ENCODE results near the gene LCE1E.

LCE1E gene

GRCh38 chr1:152817309-152817708 is 31.3 kb downstream of the LCE1E start:
- H3K9me3 ChIP-seq (ENCODE audit: insufficient read depth, low read length) = no peaks in the 10 kb centered on the region

DNA sequence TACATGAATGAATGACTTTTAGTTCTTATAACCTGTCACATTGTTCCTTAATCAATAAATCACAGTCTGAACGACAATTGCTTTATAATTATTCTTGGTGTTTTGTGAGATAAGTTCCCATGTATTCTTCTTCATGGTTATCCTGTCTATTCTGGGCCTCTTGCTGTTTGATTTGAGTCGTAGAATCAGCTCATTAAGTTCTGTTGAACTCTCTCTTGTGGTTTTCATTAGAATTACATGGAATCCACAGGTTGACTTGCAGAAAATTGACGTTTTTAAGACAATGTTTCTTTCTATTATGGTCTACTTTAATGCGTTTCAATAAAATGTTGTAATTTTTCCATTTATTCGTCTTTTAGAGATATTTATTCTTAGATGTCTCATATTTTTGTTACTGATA is 37.2 kb downstream of the LCE1E start:
- TF ChIP-seq, protein P1, sequence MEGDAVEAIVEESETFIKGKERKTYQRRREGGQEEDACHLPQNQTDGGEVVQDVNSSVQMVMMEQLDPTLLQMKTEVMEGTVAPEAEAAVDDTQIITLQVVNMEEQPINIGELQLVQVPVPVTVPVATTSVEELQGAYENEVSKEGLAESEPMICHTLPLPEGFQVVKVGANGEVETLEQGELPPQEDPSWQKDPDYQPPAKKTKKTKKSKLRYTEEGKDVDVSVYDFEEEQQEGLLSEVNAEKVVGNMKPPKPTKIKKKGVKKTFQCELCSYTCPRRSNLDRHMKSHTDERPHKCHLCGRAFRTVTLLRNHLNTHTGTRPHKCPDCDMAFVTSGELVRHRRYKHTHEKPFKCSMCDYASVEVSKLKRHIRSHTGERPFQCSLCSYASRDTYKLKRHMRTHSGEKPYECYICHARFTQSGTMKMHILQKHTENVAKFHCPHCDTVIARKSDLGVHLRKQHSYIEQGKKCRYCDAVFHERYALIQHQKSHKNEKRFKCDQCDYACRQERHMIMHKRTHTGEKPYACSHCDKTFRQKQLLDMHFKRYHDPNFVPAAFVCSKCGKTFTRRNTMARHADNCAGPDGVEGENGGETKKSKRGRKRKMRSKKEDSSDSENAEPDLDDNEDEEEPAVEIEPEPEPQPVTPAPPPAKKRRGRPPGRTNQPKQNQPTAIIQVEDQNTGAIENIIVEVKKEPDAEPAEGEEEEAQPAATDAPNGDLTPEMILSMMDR (IDR thresholded peaks at IDR 0.05; ENCODE audit: low read depth, low read length) = no peak
- TF ChIP-seq EZH2phosphoT487 (IDR thresholded peaks at IDR 0.05; ENCODE audit: low read depth) = no peak
- H3K9me3 ChIP-seq (ENCODE audit: insufficient read depth, low read length) = no peaks in the 10 kb centered on the region
- H4K20me1 ChIP-seq (ENCODE audit: insufficient read depth, low read length) = no peaks in the 10 kb centered on the region
- no peaks in the 10 kb centered on the region for H3K79me2 ChIP-seq (ENCODE audit: low read length)
- no peak overlapping the region for H3K4me3 ChIP-seq (ENCODE audit: low read length)
- H3K27me3 ChIP-seq (ENCODE audit: low read depth, low read length) = peaks cover 51% of the 10 kb centered on the region
- H3K9ac ChIP-seq (ENCODE audit: low read length) = no peak overlapping the region
- no peak overlapping the region for H2AFZ ChIP-seq (ENCODE audit: low read depth, low read length)
- H3K4me1 ChIP-seq (ENCODE audit: low read length) = peaks cover 7% of the 10 kb centered on the region
- H3K36me3 ChIP-seq (replicated peaks; ENCODE audit: low read depth, low read length) = no peaks in the 10 kb centered on the region
- H3K4me2 ChIP-seq (ENCODE audit: low read length) = no peak overlapping the region
- no peak overlapping the region for H3K27ac ChIP-seq (ENCODE audit: low read length)

More at GRCh38 chr1:152817309-152817708, 31.3 kb downstream of the LCE1E start:
- H2AFZ ChIP-seq (ENCODE audit: low read depth, low read length) = no peak overlapping the region
- no peaks in the 10 kb centered on the region for H3K79me2 ChIP-seq (ENCODE audit: low read length)
- H3K27ac ChIP-seq (ENCODE audit: low read length) = no peak overlapping the region
- H3K4me2 ChIP-seq (ENCODE audit: low read length) = no peak overlapping the region
- H3K4me3 ChIP-seq (ENCODE audit: low read length) = no peak overlapping the region
- H3K4me1 ChIP-seq (ENCODE audit: low read length) = peaks cover 7% of the 10 kb centered on the region
- TF ChIP-seq, protein P1 (IDR thresholded peaks at IDR 0.05; ENCODE audit: low read depth, low read length) = no peak
- TF ChIP-seq EZH2phosphoT487 (IDR thresholded peaks at IDR 0.05; ENCODE audit: low read depth) = no peak
- peaks cover 25% of the 10 kb centered on the region for H3K27me3 ChIP-seq (ENCODE audit: low read depth, low read length)
- no peaks in the 10 kb centered on the region for H4K20me1 ChIP-seq (ENCODE audit: insufficient read depth, low read length)
- H3K9ac ChIP-seq (ENCODE audit: low read length) = no peak overlapping the region
- H3K36me3 ChIP-seq (replicated peaks; ENCODE audit: low read depth, low read length) = no peaks in the 10 kb centered on the region

- Histone ChIP-seq H3K4me2 (ENCODE audit: low read length) (no peak overlapping the region), H3K27ac (ENCODE audit: low read length) (no peak overlapping the region), H2AFZ (ENCODE audit: low read depth, low read length) (no peak overlapping the region), H3K9me3 (ENCODE audit: insufficient read depth, low read length) (no peaks in the 10 kb centered on the region), H3K4me3 (ENCODE audit: low read length) (no peak overlapping the region), H4K20me1 (ENCODE audit: insufficient read depth, low read length) (no peaks in the 10 kb centered on the region), H3K79me2 (ENCODE audit: low read length) (no peaks in the 10 kb centered on the region), H3K27me3 (ENCODE audit: low read depth, low read length) (peaks cover 55% of the 10 kb centered on the region), H3K36me3 (replicated peaks; ENCODE audit: low read depth, low read length) (no peaks in the 10 kb centered on the region), H3K4me1 (ENCODE audit: low read length) (peaks cover 7% of the 10 kb centered on the region), H3K9ac (ENCODE audit: low read length) (no peak overlapping the region)
- TF ChIP-seq, protein P1 (IDR thresholded peaks at IDR 0.05; ENCODE audit: low read depth, low read length) = no peak
- no peak for TF ChIP-seq EZH2phosphoT487 (IDR thresholded peaks at IDR 0.05; ENCODE audit: low read depth)
Measured at GRCh38 chr1:152824964-152825363, 38.9 kb downstream of the LCE1E start.

- H3K4me2 ChIP-seq (ENCODE audit: low read length) = no peak within 1 kb of the TSS
- peaks cover 55% of the 10 kb centered on the region for H3K27me3 ChIP-seq (ENCODE audit: low read depth, low read length)
- no peaks in the 10 kb centered on the region for H3K4me1 ChIP-seq (ENCODE audit: low read length)
- H3K4me3 ChIP-seq (ENCODE audit: low read length) = no peak within 1 kb of the TSS
- H3K9ac ChIP-seq (ENCODE audit: low read length) = no peak within 1 kb of the TSS
- H3K79me2 ChIP-seq (ENCODE audit: low read length) = no peaks in the 10 kb centered on the region
- TF ChIP-seq, protein P1 (IDR thresholded peaks at IDR 0.05; ENCODE audit: low read depth, low read length) = no peak
- no peak for TF ChIP-seq EZH2phosphoT487 (IDR thresholded peaks at IDR 0.05; ENCODE audit: low read depth)
- no peak within 1 kb of the TSS for H2AFZ ChIP-seq (ENCODE audit: low read depth, low read length)
- H3K36me3 ChIP-seq (replicated peaks; ENCODE audit: low read depth, low read length) = no peaks in the 10 kb centered on the region
- no peaks in the 10 kb centered on the region for H4K20me1 ChIP-seq (ENCODE audit: insufficient read depth, low read length)
- H3K9me3 ChIP-seq (ENCODE audit: insufficient read depth, low read length) = no peaks in the 10 kb centered on the region
- no peak within 1 kb of the TSS for H3K27ac ChIP-seq (ENCODE audit: low read length)
Measured at GRCh38 chr1:152827173-152827572, 41.1 kb downstream of the LCE1E start, which contains the start of gene LCE1A. Gene LCE1A (plus strand): TSS chr1:152827473. CDS start chr1:152827473, 0 bp downstream.

Measured in OCI-LY3 (cell line).